Peyer's patch (tissue), 4 donors: ENCODE results near the gene SLC22A23. TPM values are rescaled to one million over a fixed set of nuclear protein-coding genes. Genes with fewer than 3 reads are reported as not detected.

Experiments used
- DNase-seq, 3 donors: peaks; one replicate each; pipeline ENCODE4 v3.0.0-alpha.2; 2017 to 2019
- H3K27ac ChIP-seq, 4 donors: fragments of 200-600 bp; sonication (generic); one replicate each; pipeline ENCODE4 v1.5.1; 2016 to 2019
- H3K27me3 ChIP-seq, 2 donors: fragments of 200-600 bp; sonication (generic); one replicate each; pipeline ENCODE4 v1.5.1; 2019
- H3K36me3 ChIP-seq, 3 donors: fragments of 200-600 bp; sonication (generic); one replicate each; pipeline ENCODE4 v1.5.1; 2016 to 2019
- H3K4me1 ChIP-seq, 4 donors: fragments of 200-600 bp; sonication (generic); one replicate each; pipeline ENCODE4 v1.5.1; 2016 to 2019
- H3K4me3 ChIP-seq, 4 donors: fragments of 200-600 bp; sonication (generic); 1 replicate in 3 of 4; 2 replicates in 1 of 4; pipeline ENCODE4 v1.5.1; 2016 to 2019; ENCODE audit warnings: mild to moderate bottlenecking in 1 of 4
- H3K9me3 ChIP-seq, 4 donors: fragments of 200-600 bp; sonication (generic); one replicate each; pipeline ENCODE4 v1.5.1; 2016 to 2019; ENCODE audit warnings: mild to moderate bottlenecking in 1 of 4
- CTCF ChIP-seq, 6 experiments: fragments of 450-650 bp in 4 of 6; fragments of 200-600 bp in 2 of 6; sonication (generic) in 1 of 6; IDR thresholded peaks; one replicate each; pipeline ENCODE4 v1.5.1; 2017 to 2019; ENCODE audit warnings: antibody characterized with exemption in 6 of 6, mild to moderate bottlenecking in 3 of 6, moderate library complexity in 1 of 6
- POLR2A ChIP-seq, 2 donors: fragments of 450-650 bp; IDR thresholded peaks; one replicate each; pipeline ENCODE4 v1.5.1; 2017; ENCODE audit warnings: antibody characterized with exemption in 2 of 2, mild to moderate bottlenecking in 2 of 2, moderate library complexity in 2 of 2
- total RNA-seq, 4 donors: library from RNA; depleted of rRNA; stranded (reverse); fragments of >200 nt; gene quantifications; one replicate each; pipeline ENCODE4 v1.1.0, GENCODE V29; 2016

SLC22A23 gene
- total RNA-seq, 4 donors from 2014 or later, result 22.3 to 145 (median 91.6) TPM

- Histone ChIP-seq H3K4me3 (no peak overlapping the region), H3K9me3 (no peaks in the 10 kb centered on the region), H3K27me3 (no peaks in the 10 kb centered on the region), H3K27ac (no peak overlapping the region), H3K36me3 (no peaks in the 10 kb centered on the region), H3K4me1 (no peaks in the 10 kb centered on the region)
- DNase-seq, result no peak
- TF ChIP-seq POLR2A (IDR thresholded peaks at IDR 0.05), result no peak
- TF ChIP-seq CTCF (IDR thresholded peaks at IDR 0.05), result no peak
These were observed 45.1 kb upstream of the SLC22A23 start for GRCh38 chr6:3501826-3502500.

- no peak overlapping the region for H3K4me3 ChIP-seq
- H3K27ac ChIP-seq, result no peak overlapping the region
- H3K4me1 ChIP-seq, result no peaks in the 10 kb centered on the region
- no peak for DNase-seq
- TF ChIP-seq CTCF (IDR thresholded peaks at IDR 0.05) (no peak), POLR2A (IDR thresholded peaks at IDR 0.05) (no peak)
- H3K36me3 ChIP-seq, result no peaks in the 10 kb centered on the region
- H3K27me3 ChIP-seq, result no peaks in the 10 kb centered on the region
- H3K9me3 ChIP-seq, result no peaks in the 10 kb centered on the region
These were observed 43.6 kb upstream of the SLC22A23 start for GRCh38 chr6:3500262-3501014.

- Histone ChIP-seq H3K27ac (no peak overlapping the region), H3K4me1 (no peaks in the 10 kb centered on the region), H3K36me3 (no peaks in the 10 kb centered on the region), H3K27me3 (no peaks in the 10 kb centered on the region), H3K4me3 (no peak overlapping the region), H3K9me3 (no peaks in the 10 kb centered on the region)
- TF ChIP-seq POLR2A (IDR thresholded peaks at IDR 0.05), result no peak
- TF ChIP-seq CTCF (IDR thresholded peaks at IDR 0.05), result no peak
- no peak for DNase-seq
These were observed 42.8 kb upstream of the SLC22A23 start for GRCh38 chr6:3499603-3500002.

GRCh38 chr6:3496395-3496794, 39.5 kb upstream of the SLC22A23 start:
- no peaks in the 10 kb centered on the region for H3K9me3 ChIP-seq
- no peak overlapping the region for H3K27ac ChIP-seq
- DNase-seq, result no peak
- TF ChIP-seq POLR2A (IDR thresholded peaks at IDR 0.05) (no peak), CTCF (IDR thresholded peaks at IDR 0.05) (no peak)
- no peaks in the 10 kb centered on the region for H3K36me3 ChIP-seq
- H3K4me3 ChIP-seq, result no peak overlapping the region
- no peaks in the 10 kb centered on the region for H3K4me1 ChIP-seq
- no peaks in the 10 kb centered on the region for H3K27me3 ChIP-seq

GRCh38 chr6:3494391-3495100, 37.7 kb upstream of the SLC22A23 start:
- Histone ChIP-seq H3K27ac (no peak overlapping the region), H3K9me3 (no peaks in the 10 kb centered on the region), H3K4me1 (no peaks in the 10 kb centered on the region), H3K36me3 (no peaks in the 10 kb centered on the region), H3K4me3 (no peak overlapping the region), H3K27me3 (no peaks in the 10 kb centered on the region)
- TF ChIP-seq POLR2A (IDR thresholded peaks at IDR 0.05) (no peak), CTCF (IDR thresholded peaks at IDR 0.05) (no peak)
- DNase-seq, result no peak
